DND-41 (cell line): ENCODE results near the gene KIAA0586.

Experiments
- ATAC-seq: fragments of 200-7000 bp; cut with Tn5 transposase; 3 replicates; pipeline ENCODE4 v1.9.1; 2021; ENCODE audit warnings: low read depth; ENCODE audit not compliant: insufficient read depth
- DNase-seq: peaks from one replicate; pipeline ENCODE4 v3.0.0-alpha.2; 2020
- H2AFZ ChIP-seq: 2 replicates; pipeline ENCODE4 v1.6.0; 2012; ENCODE audit warnings: low read depth, low read length
- H3K27ac ChIP-seq: 2 replicates; pipeline ENCODE4 v1.5.1; 2012; ENCODE audit warnings: low read length, inconsistent platforms
- H3K27me3 ChIP-seq: fragments of 200-600 bp; sonication (generic); 2 replicates; pipeline ENCODE4 v1.6.0; 2012; ENCODE audit warnings: low read length, mild to moderate bottlenecking, inconsistent platforms; ENCODE audit not compliant: insufficient read depth, poor library complexity
- H3K36me3 ChIP-seq: 2 replicates; pipeline ENCODE4 v1.5.1; 2012; ENCODE audit warnings: low read length, inconsistent platforms; ENCODE audit not compliant: insufficient read depth
- H3K4me1 ChIP-seq: 2 replicates; pipeline ENCODE4 v1.5.1; 2012; ENCODE audit warnings: mild to moderate bottlenecking, low read length; ENCODE audit not compliant: insufficient read depth
- H3K4me2 ChIP-seq: 2 replicates; pipeline ENCODE4 v1.6.0; 2012; ENCODE audit warnings: mild to moderate bottlenecking, moderate library complexity, low read length, inconsistent platforms; ENCODE audit not compliant: insufficient read depth
- H3K4me3 ChIP-seq, 2 experiments: fragments of 200-600 bp in 1 of 2; shearing (Covaris generic) in 1 of 2; 2 replicates each; pipeline ENCODE4 v1.5.1; 2012 to 2016; ENCODE audit warnings: inconsistent platforms in 2 of 2, low read length in 2 of 2, mild to moderate bottlenecking in 2 of 2, low read depth in 1 of 2, moderate library complexity in 1 of 2
- H3K79me2 ChIP-seq: 2 replicates; pipeline ENCODE4 v1.6.0; 2012; ENCODE audit warnings: low read length, inconsistent platforms; ENCODE audit not compliant: insufficient read depth
- H3K9ac ChIP-seq: 2 replicates; pipeline ENCODE4 v1.6.0; 2012; ENCODE audit warnings: low read depth, mild to moderate bottlenecking, inconsistent platforms, low read length, moderate library complexity
- H3K9me3 ChIP-seq: 2 replicates; pipeline ENCODE4 v1.5.1; 2012; ENCODE audit warnings: low read length, moderate library complexity, mild to moderate bottlenecking, inconsistent platforms; ENCODE audit not compliant: insufficient read depth, severe bottlenecking
- H4K20me1 ChIP-seq: 2 replicates; pipeline ENCODE4 v1.6.0; 2012; ENCODE audit warnings: low read length; ENCODE audit not compliant: insufficient read depth
- EZH2 ChIP-seq: IDR thresholded peaks from 3 replicates; pipeline ENCODE4 v1.6.1; 2012; ENCODE audit warnings: borderline replicate concordance, low read depth, mild to moderate bottlenecking, moderate library complexity, low read length, inconsistent platforms; ENCODE audit not compliant: severe bottlenecking
- TF ChIP-seq, protein P1 (sequence below): IDR thresholded peaks from 2 replicates; pipeline ENCODE4 v1.5.1; 2012; ENCODE audit warnings: borderline replicate concordance, low read length, moderate library complexity, mild to moderate bottlenecking; ENCODE audit not compliant: poor library complexity, severe bottlenecking; ENCODE audit errors: extremely low read depth

KIAA0586 gene

DNA sequence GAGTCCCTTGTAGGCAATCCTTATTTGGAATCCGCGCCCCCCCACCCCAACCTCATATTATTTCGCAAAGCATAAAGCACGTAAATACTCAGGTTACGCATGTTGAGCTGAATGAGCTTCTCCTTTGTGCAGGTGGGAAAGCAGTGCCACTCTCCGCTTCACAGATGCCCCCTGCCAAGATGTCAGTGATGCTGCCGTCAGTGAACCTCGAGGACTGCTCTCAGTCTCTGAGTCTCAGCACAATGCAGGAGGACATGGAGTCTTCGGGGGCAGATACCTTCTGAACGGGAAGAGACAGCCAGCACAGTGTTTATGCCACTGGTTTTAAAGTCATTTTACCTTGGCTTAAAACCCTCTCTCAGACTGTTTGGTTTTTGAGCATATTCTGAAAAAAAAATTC is 120.1 kb downstream of the KIAA0586 start:
- Histone ChIP-seq H3K4me1 (no peaks in the 10 kb centered on the region), H3K4me3 (no peak overlapping the region), H3K9ac (no peak overlapping the region), H3K9me3 (no peaks in the 10 kb centered on the region), H4K20me1 (no peaks in the 10 kb centered on the region), H2AFZ (no peak overlapping the region), H3K79me2 (no peaks in the 10 kb centered on the region), H3K36me3 (no peaks in the 10 kb centered on the region; the same call in 1 of the 2 replicates), H3K4me2 (no peak overlapping the region), H3K27me3 (no peaks in the 10 kb centered on the region), H3K27ac (no peak overlapping the region)
- TF ChIP-seq EZH2: no peak
- TF ChIP-seq, protein P1, sequence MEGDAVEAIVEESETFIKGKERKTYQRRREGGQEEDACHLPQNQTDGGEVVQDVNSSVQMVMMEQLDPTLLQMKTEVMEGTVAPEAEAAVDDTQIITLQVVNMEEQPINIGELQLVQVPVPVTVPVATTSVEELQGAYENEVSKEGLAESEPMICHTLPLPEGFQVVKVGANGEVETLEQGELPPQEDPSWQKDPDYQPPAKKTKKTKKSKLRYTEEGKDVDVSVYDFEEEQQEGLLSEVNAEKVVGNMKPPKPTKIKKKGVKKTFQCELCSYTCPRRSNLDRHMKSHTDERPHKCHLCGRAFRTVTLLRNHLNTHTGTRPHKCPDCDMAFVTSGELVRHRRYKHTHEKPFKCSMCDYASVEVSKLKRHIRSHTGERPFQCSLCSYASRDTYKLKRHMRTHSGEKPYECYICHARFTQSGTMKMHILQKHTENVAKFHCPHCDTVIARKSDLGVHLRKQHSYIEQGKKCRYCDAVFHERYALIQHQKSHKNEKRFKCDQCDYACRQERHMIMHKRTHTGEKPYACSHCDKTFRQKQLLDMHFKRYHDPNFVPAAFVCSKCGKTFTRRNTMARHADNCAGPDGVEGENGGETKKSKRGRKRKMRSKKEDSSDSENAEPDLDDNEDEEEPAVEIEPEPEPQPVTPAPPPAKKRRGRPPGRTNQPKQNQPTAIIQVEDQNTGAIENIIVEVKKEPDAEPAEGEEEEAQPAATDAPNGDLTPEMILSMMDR: no peak
- ATAC-seq (no peak), DNase-seq (no peak)

DNA sequence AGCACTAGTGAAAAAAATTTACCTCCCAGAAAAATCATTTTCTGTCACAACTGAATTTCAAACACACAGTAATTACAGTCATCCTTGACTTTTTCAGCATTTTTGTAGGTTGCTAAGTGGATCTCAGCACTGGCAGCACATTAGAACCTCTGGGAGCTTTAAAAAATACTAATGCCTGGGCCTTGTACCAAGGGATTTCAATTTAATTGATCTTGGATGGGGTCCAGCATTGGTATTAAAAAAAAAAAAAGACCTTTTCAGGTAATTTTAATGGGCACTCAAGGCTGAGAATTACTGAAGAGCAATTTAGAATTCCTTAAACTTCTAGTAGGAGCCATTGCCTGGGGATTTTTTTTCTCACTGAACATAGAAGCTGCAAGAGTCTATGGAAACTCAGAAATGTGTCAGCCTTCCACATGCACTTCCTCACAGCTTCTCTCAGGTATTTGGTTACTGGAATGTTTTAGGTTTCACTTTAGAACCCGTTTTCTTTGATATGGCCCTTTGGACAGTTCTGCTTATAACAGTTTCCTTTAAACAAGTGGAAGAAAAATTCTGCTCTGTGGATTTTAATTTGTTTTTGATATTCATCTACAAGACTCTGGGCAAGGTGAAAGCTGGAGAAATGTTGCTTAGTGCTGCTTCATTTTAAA is 121.7 kb downstream of the KIAA0586 start:
- Histone ChIP-seq H3K27ac (no peak overlapping the region), H3K4me2 (no peak overlapping the region), H4K20me1 (no peaks in the 10 kb centered on the region), H3K79me2 (no peaks in the 10 kb centered on the region), H3K4me3 (no peak overlapping the region), H3K27me3 (no peaks in the 10 kb centered on the region), H3K36me3 (no peaks in the 10 kb centered on the region; the same call in 1 of the 2 replicates), H3K9ac (no peak overlapping the region), H3K9me3 (no peaks in the 10 kb centered on the region), H2AFZ (no peak overlapping the region), H3K4me1 (no peaks in the 10 kb centered on the region)
- DNase-seq (no peak), ATAC-seq (no peak)
- TF ChIP-seq, protein P1: no peak
- TF ChIP-seq EZH2: no peak

DNA sequence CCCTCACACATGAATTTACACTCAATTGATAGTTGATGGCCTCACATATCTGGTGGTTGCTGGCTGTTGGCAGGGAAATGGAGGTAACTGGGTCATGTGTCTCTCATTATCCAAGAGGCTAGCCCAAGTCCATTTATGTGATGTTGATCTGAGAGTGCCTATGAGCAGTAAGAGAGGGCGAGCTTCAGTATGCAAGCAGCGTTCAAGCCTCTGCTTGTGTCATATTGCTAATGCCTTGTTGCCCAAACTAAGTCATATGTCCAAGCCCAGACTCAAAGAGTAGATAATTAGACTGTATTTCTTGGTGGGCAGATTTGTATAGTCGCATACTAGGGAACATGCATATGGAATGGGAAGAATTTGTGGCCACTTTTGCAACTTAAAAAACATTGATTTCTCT is 126.4 kb downstream of the KIAA0586 start:
- H3K36me3 ChIP-seq: no peaks in the 10 kb centered on the region
- no peak for DNase-seq
- H3K4me2 ChIP-seq: no peak overlapping the region
- H3K4me1 ChIP-seq: no peaks in the 10 kb centered on the region
- H3K27ac ChIP-seq: no peak overlapping the region
- H3K9me3 ChIP-seq: no peaks in the 10 kb centered on the region
- TF ChIP-seq, protein P1: no peak
- TF ChIP-seq EZH2: no peak
- H2AFZ ChIP-seq: no peak overlapping the region
- H3K79me2 ChIP-seq: no peaks in the 10 kb centered on the region
- no peaks in the 10 kb centered on the region for H4K20me1 ChIP-seq
- no peak overlapping the region for H3K4me3 ChIP-seq
- H3K27me3 ChIP-seq: no peaks in the 10 kb centered on the region
- no peak overlapping the region for H3K9ac ChIP-seq
- no peak for ATAC-seq
